Erythroblast (primary cell): ENCODE results near the gene TMPRSS6.

Source experiments
- DNase-seq, 2 experiments: peaks; one replicate each; lab custom pipeline; 2025; lab: John Stamatoyannopoulos, UW
- GATA1 ChIP-seq: IDR thresholded peaks from 2 replicates; pipeline ENCODE4 v1.6.1; 2011; ENCODE audit warnings: low read depth, mild to moderate bottlenecking, control low read depth, low read length, moderate library complexity
- POLR2A ChIP-seq: IDR thresholded peaks from 2 replicates; pipeline ENCODE4 v1.6.1; 2011; ENCODE audit warnings: mild to moderate bottlenecking, low read length

The TMPRSS6 gene

DNA sequence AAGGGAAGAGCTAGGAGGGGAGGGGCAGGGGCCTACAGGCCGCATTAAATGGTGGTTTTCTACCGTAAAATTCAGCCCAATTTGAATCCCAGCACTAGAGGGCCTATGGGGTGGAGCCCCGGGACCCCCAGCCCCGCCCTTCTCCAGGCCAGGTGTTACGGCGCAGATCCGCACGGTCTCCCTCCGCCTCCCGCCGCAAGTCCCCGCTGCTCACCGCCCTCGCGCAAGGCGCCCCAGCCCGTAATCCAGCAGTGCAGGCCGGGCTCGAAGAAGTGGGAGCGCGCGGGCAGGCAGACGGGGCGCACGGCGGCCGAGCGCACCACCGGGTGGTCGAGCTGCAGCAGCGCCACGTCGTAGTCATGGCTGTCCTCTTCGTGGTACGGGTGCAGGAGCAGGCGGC is 40.7 kb downstream of the TMPRSS6 start:
- TF ChIP-seq POLR2A = no peak
- no peak for TF ChIP-seq GATA1
- no peak for DNase-seq

DNA sequence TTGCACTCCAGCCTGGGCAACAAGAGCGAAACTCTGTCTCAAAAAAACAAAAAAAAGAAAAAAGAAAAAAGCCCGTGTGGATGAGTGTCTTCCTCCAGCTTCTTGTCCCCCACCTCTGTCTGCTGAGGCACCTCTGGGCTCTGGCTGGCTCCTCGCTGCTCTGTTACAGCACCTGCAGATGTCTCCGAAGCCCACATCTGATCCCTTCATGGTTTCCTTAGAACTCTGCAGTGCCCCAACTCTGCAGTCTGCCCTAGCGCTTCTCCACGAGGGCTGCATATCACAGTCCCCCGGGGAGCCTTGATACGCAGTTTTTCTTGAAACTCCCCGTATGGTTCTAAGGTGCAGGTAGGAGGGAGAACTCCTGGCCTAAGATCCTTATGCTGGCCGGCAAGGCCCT is 42.1 kb downstream of the TMPRSS6 start:
- no peak for TF ChIP-seq GATA1
- no peak for TF ChIP-seq POLR2A
- no peak for DNase-seq

DNA sequence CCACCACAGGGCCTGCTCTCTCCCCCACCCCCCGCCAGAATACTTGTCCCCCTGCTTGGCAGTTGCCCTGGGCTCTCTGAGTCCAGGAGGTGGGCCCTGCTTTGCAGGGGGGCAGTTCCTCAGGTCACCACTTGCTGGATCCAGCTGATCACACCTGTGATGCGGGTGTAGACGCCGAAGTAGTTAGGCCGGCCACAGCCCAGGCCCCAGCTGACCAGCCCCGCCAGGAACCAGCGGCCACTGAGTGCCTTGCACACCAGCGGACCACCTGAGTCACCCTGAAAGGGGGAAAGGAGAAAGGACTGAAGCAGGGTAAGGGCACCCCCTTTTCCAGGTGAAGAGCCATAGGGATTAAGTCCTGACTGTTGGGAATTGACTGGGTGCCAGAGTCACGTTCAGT is 43.6 kb downstream of the TMPRSS6 start:
- no peak for DNase-seq
- TF ChIP-seq POLR2A (no peak), GATA1 (no peak)

DNA sequence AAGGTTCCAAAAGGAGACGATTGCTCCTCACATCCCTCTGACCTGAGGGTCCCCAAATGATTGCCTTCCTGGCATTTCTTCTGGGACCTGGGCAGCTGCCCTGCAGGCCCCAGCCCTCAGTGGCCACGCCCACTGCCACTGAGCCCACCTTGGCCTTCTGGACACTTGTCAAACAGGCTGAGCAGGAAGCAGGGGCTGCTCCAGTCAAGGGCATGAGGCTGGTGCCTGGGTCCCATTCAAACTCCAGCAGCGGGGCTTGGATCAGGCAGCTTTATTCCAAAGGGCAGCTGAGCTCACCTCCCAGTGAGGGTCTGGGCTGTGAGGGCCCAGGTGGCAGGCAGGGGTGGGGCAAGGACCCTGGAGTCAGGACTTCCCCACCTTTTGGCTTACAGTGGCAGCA is 44.3 kb downstream of the TMPRSS6 start:
- TF ChIP-seq GATA1 = no peak
- TF ChIP-seq POLR2A = no peak
- no peak for DNase-seq

DNA sequence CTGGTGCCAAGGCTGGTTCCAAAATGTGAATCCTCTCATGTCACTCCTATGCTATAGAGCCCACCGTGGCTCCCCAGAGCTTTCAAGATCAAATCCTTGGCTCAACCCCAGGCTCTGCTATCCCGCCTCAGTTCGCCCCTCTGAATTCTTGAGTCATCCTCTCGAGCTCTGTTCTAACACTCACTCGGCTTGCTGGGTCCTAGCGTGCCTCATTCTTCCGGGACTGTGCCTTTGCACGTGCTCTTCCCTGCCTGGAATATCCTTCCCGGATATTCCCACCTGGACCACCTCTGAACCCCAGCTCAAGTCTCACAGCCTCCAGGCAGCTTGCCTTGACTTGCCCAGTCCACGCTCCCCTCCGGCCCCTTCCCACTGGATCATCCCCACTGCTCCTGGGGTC is 45.0 kb downstream of the TMPRSS6 start:
- TF ChIP-seq GATA1 (no peak), POLR2A (no peak)
- no peak for DNase-seq

DNA sequence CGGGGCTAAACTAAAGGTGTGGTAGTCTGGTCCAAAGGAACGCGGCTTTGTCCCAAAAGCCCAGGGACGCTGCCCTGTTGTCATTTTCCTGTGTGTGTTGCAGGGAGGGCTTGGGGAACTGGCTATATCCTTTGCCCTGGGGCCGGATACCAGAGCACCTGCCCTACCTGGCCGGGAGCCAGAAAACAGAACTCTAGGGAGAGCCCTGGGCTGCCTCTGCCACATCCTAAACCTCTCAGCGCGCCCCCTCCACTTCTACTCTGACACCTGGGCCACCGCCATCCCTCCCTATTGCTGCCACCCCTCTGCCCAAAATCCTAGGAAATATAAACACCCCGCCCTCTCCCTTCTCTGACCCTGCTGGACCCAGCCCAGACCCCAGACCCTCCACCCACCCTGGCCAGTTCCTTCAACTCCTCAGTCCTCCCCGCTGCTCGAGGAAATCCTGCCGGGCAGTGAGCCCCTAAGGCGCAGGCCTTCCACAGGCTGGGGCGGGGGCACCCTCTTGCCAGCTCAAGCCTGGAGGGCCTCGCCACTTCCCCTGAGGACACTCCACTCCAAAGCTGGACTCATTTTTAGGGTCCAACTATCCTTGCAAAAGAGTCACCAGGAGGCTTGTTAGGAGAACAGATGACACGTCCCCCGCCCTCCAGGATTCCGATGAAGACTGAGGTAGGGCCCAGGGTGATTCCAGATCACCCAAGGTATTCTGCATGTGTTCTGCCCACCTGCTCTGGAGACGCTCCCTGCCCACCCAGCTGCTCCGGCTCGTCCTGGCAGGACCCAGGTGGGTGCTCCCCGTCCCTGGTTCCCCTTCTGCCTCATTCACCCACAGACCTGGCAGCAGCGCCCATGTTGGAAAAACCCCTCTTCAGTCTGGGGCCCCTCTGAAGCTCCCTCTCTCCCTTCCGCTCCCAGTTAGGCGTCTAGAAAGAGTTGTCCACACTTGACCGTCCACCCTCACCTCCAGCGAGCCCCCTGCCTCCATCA is 45.8 kb downstream of the TMPRSS6 start:
- DNase-seq = no peak
- TF ChIP-seq GATA1 (no peak), POLR2A (no peak)

DNA sequence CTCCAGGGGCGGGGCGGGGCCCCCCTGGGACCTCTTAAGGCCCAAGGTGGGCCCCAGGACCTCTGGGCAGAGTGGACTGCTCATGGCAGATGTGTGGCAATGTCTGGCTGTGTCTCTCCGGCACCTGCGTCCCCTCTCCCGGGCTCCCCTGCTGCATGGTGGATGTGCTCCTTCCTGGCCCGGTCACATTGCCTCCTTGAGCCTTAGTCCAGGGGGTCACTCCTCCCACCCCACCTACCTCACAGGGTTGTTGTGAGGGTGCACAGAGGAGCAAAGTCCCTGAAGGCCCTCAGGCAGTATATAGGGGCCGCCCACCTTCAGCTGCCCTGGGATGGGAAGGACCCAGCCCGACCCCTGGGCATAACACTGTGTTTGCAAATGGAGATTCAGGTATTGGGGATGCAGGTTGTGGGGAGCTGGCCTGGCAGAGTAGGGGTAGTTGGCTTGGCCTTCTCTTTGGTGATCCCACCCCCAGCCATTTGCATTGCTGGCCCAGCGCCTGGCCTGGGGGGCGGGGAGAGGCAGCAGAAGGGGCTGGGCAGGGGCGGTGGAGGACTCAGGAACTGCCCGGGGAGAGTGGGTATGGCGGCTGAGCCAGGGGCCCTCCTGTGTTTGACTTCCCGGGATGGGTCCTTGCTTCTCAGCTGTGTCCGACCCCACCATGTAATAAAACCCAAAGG is 46.7 kb downstream of the TMPRSS6 start:
- no peak for TF ChIP-seq POLR2A
- TF ChIP-seq GATA1 = no peak
- DNase-seq = no peak

DNA sequence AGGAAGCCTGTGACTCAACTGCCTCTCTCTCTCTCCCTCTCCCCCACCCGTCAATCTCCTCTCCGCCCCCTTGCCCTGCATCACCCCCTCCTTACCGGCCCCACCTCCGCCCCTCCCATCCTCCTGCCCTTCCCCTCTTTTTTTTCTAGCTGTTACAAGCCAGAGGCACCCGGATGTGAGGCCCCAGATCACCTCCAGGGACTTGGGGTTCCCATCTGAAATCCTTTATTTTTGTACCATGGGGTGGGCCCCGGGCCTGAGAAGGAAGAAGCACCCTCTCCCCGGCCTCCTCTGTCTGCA is 47.2 kb downstream of the TMPRSS6 start:
- TF ChIP-seq POLR2A (no peak), GATA1 (no peak)
- DNase-seq = no peak

DNA sequence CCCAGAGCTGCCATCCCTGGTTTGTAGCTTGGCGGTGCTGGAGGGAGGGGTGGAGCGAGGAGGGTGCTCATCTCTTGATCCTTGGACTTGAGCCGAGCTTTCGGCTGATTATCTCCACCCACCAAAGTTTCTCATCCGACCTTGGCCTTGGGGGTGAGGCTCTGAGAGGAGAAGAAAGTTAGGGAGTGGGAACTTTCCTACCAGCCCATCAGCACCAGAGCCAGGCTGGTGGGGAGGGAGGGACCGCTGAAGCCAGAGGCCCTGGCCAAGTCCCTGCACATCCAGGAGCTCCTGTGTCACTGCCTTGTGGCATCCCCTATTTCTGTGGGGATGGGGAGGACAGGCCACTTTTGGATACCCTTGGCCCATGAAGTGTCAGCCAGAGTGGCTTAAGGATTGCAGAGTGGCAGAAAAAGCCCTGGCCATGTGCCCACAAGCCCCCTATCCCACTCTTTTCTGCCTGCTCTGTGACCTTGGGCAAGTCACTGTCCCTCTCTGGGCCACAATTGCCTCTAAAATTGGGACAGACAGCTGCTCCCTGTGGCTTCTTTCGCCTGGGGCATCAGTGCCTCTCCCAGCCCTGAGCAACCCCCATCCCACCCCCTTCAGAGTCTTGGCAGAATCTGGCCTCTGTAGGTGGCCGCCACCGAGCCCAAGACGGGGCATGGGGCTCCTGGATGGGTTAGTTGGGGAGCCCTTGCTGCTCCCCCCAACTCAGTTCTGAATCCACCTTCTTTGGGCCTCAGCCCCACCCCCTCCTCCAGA is 47.7 kb downstream of the TMPRSS6 start:
- no peak for DNase-seq
- TF ChIP-seq GATA1 (no peak), POLR2A (no peak)

DNA sequence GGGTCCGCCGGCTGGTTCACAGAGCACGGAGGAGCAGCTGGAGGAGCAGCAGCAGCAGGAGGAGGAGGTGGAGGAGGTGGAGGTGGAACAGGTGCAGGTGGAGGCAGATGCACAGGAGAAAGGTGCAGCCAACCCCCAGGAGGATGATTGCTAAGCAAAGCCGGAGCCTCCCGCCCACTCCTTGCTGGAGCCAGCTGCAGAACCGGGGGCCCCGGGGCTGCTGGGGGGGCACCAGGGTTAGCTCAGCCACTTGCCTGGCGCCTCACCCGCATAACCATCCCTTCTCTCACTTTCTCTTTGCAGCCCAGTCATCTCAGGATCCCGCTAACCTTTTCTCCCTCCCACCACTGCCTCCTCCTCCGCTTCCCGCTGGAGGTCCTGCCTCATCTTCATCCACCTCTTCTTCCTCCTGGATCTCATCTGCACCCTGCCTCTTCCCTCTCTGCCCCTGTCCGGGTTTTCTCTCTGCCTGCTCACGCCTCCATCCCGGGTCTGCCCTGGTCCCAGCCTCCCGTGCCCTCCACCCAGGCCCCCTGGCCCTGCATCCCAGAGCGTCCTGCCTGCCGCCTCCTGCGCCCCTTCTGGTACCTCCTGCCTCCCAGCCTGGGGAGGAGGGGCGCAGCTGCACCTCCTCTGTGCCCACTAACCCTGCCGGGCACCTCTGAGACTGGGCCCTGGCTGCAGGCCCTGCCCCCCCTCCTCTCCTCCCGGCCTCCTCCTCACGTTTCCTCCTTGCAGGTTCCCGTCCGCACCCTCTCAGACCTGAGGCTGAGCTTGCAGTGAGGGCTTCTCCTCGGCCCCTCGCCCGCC is 48.5 kb downstream of the TMPRSS6 start:
- TF ChIP-seq POLR2A (no peak), GATA1 (no peak)
- DNase-seq = no peak

DNA sequence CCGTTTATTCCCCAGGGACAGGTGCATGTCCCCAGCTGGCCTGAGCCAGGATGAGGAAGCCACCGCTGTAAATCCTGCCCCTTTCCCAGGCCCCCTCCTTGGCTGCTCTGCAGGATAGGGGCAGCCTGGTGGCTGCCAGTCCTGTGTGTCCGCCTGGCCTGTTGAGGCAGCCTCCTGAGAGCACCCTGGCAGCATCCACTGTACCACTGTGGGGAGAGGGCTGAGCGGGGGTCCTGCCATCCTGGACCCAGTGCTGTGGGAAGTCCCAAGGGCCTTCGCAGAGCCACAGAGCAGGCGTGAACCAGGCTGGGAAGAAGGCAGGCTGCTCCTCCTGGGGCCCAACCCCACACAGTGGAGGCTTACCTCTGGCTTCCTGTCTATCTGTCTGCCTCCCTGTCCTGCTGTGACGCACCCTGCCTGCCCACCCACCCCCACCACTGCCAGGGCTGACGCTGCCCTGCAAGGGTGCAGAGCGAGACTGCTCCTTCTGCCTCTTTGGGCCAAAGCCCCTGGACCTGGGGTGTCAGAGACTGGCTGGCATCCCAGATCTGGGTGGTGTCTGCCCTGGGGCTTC is 49.5 kb downstream of the TMPRSS6 start:
- TF ChIP-seq GATA1 = no peak
- TF ChIP-seq POLR2A = no peak
- DNase-seq = no peak

DNA sequence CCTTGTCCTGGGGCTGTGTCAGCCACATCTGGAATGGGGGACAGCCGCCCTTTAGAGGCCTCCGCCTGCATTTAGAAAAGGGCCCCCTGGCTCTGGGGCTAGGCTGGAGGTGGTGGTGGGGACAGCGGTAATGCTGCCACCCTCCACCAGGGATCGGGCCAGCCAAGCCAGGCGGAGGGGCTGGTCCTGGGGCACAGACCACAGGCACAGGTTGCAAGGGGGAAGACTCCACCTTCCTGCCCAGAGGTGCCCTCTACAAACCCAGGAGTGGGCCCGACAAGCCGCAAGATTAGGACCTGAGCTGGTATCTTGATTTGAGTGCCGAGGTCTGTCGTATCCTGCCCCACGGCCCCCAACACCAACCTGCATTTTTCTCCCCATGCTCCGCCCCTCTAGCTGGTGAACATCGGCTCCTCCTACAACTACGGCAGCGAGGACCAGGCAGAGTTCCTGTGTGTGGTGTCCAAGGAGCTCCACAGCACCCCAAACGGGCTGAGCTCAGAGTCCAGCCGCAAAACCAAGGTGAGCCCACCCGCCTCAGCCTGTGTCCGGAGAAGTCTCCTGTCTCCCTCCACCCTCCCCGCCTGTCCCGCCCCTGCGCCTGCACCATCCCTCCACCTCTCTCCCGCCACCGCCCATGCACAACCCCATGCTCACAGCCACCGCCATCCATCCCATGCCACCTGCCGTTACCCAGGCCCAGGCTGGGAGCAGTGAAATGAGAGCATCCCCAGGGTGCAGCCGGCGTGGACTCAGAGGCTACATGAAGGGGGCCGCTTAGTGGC is 50.4 kb downstream of the TMPRSS6 start:
- no peak for DNase-seq
- TF ChIP-seq GATA1 (no peak), POLR2A (no peak)
